ENCODE measurements around the gene MYBL2. TPM values are rescaled to one million over a fixed set of nuclear protein-coding genes. Genes with fewer than 3 reads are reported as not detected.

The MYBL2 gene
- total RNA-seq: 10.3 and 20.7 TPM in 2 replicates

GRCh38 chr20:43666376-43667328, at the start of gene MYBL2:
TSS of gene MYBL2 (plus strand) at chr20:43667114. CDS start at chr20:43667284, 170 bp downstream.

GRCh38 chr20:43726811-43727338, 60.0 kb downstream of the MYBL2 start, which contains the start of gene GTSF1L:
TSS of gene GTSF1L (minus strand) at chr20:43727002. CDS start at chr20:43726694, 308 bp downstream.

Other genes with a start within 250 kb of the MYBL2 start
- gene SRSF6, start 209.2 kb upstream of the MYBL2 start, total RNA-seq: 44.4 and 49.7 TPM in 2 replicates
- gene L3MBTL1, start 159.4 kb upstream of the MYBL2 start, total RNA-seq: 2.2 and 5.7 TPM in 2 replicates
- 0.09 TPM in 2 replicates for gene SGK2, start 108.1 kb upstream of the MYBL2 start, total RNA-seq
- 31.3 and 38.7 TPM in 2 replicates for gene IFT52, start 76.2 kb upstream of the MYBL2 start, total RNA-seq
- not detected in 2 replicates for gene GTSF1L, start 59.9 kb downstream of the MYBL2 start, total RNA-seq
- gene TOX2, start 247.7 kb downstream of the MYBL2 start, total RNA-seq: 2.4 and 2.8 TPM in 2 replicates